HK-2 (cell line): ENCODE data around the gene CELF6.
A peak's percentile ranks its signal among the peaks of the same experiment; 100 is the strongest.
"Not testable (repeated sequence)": the region's sequence is repeated elsewhere in the genome, so short reads cannot be mapped to it uniquely, and the experiment has no call there.

Experiments
- DNase-seq: peaks from one replicate; pipeline ENCODE4 v3.0.0-alpha.2; 2018; ENCODE audit not compliant: unreplicated experiment

The CELF6 gene

GRCh38 chr15:72315706-72316370 lies 4.1 kb downstream of the CELF6 start:
- no peak for DNase-seq

DNA sequence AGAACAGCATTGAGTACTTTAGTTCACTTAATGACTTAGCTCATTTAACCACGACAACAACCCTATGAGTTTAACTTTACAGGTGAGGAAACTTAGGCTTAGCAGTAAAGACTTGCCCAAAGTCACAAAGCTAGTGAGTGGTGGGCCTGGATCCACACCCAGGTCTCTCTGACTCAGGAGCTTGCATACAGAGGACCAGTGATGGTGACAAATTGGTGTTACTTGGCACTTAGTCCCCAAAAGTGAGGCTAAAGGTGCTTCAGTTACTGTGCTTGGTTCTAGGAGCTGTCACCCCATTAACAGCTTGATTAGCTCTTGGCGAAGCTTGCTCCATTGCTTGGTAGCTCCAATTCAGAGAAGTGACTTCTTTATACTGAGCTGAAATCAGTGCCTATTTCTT lies 6.1 kb downstream of the CELF6 start:
- DNase-seq, result no peak

GRCh38 chr15:72313448-72313840 lies 6.5 kb downstream of the CELF6 start:
- no peak for DNase-seq

DNA sequence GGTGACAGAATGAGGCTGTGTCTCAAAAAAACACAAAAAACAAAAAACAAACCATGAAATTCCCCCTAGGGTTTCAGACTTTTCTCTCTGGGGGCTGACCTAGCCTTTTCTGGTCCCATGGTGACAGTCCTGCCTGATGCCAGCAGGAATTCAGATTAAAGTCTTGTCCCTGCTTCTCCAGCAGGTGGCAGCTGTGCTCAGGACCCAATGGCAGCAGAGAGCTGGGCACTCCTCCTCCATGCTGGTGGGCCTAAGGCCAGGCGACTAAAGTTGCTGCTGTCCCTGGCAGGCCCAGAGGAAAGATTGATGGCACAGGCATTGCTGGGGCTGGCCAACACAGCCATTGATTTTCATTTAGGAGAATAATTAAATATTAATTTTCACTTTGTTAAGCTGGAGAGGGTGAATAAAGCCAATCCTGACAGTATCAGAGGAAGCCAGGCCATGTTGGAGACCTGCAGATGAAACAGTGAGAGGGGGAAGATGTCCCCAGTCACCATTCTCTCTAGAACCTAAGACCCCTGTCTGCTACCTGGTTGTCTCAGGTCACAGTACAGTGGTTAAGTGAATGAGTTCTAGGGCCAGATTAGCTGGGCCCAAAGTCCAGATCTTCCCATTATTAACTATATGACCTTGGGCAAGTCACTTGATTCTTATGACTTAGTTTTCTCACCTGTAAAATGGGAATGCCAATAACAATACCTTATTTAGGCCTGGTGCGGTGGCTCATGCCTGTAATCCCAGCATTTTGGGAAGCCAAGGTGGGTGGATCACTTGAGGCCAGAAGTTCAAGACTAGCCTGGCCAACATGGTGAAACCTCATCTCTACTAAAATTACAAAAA lies 7.1 kb downstream of the CELF6 start:
- peak; percentile 49 for DNase-seq

DNA sequence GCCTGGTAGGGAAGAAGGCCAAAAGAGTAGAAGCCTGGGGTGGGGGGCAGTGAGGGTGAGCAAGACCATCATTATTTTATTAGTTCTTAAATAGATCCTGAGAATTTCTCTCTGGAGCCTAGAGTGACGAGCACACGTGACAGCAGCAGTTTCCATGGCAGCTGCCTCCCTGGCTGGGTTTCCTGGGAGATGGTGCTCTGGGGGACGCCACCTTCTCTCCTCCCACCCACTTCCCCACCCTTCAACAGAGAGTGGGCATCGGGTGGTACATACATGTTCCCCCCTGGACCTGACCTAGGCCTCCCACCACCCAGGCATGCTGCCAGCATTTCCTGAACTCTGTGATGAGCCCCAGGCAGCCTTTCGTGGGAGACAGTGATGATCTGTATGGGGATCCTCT lies 12.9 kb downstream of the CELF6 start:
- no peak for DNase-seq

DNA sequence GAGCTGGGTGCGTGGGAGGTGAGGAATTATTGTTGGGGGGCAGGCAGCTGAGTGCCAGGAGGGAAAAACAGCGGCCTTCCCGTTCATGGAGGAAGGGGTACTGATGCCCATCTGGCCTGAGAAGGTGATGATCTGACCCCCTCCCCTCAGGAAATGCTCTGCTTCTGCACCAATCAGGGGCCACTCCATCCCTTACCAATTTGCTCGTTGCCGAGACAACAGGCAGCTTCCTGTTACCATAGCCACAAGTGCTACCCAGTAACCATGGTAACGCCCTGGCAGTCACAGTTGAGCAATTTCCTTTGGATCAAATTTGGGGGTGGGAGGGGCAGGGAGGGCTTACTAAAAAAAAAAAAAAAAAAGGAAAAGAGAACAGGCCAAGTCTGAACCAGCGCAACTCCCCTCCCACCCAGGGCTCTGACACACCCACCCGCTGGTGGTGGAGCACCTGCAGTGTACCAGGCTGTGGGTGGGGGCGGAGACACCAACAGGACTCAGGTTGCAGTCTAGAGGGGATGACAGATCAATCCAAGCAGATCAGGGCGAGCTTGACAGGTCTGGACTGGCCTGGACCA lies 13.7 kb downstream of the CELF6 start:
- DNase-seq, result no peak

DNA sequence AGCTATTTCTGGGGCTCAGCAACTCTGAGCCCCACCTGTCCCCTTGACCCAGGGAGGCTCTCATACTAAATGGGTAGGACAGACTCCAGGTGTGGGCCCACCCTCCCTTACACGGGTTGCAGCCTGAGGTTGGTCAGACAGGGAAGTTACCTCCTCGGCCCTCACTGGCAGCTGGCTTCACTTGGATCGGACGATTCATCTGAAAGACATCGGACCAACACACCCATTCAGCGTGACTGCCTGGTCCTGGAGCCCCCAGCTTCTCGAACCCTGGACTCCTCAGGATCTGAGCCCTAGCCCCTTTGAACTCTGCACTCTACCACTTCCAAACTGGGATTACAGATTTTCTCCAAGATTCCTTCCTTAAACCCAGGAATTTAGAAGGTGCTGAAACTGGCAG lies 15.4 kb downstream of the CELF6 start:
- DNase-seq, result no peak

GRCh38 chr15:72302955-72303354 lies 17.0 kb downstream of the CELF6 start:
- no peak for DNase-seq

- no peak for DNase-seq
Observed at GRCh38 chr15:72289597-72290325, 30.2 kb downstream of the CELF6 start.

DNA sequence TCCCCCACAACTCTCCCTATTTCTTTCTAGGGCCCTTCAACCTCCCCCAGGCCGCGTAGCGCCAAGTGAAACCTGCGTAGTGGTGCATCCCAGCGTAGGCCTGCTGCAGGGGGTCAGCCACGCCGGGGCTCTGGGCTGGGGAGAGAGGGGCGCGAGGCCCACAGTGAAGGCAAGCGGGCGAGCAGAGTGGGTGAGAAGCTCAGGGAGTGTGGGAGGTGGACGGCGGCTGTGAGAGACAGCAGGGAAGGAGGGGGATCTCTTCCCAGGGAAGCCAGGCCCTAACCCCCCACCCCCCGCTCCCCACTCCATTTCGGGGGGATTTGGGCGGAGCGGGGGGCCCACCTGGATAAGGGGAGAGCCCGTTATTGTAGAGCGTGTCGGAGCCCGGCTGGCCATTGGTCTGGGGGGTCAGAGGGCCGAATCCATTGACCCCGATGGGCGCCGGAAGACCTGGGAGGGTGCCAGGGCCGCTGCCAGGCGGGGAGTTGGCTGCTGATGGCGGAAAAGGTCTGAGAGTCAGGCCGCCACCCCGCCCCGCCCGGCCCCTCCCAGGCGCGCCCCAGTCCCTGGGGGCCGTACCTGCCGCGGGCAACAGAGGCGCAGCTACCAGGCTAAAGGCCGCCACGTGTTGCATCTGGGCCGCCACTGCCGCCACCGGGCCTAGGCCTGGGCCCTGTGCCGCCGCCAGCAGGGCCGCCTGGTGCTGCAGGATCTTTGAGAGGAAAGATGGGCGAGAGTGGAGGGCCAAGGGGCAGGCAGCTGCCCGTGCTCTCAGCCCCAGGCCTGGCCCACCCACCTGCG lies 31.0 kb downstream of the CELF6 start:
- no peak for DNase-seq

DNA sequence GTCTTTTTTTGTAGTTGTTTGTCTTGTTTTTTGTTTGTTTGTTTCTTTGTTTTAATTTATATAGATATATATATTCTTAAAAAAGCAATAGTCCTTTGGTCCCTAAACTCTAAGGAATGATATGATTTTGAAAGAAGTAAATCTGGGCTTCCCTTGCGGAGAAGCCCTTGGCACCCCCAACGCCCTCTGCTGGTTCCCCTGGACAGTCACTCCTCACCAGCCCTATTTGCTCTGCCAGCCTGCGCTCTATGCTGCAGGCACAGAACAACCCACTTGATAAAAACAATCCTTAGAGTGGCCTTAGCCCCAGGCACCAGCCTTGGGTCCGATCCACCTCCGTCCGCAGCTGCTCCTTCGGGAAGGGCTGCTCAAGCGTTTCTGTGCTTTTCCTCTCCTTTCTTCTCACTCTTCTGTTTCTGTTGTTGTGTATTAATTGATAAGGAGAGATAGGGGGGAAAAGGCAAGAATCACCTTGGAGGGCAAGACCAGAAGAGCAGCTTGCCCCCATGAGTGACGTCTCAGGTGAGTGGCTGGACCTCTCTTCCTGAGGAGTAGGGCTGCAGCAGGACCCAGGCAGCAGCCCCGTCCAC lies 33.9 kb downstream of the CELF6 start:
- no peak for DNase-seq

DNA sequence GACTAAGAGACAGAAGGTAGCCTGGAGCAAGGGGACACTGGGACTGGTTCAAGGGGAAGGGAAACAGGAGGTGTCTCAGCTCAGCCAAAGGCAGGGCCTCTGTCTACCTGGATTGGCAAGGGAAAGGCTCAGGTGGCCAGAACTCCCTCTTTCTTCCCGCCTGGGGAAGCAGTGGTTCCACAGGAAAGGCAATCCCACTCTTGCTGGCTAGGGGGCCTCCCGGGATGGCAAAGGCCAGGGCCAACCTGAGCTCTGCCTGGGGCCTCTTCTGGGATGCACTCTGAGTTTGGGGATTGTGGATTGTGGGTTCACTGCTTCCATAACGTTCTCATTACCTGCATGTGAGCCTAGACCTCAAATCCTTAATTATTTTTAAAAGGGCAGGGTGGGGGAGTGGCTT lies 34.6 kb downstream of the CELF6 start:
- no peak for DNase-seq

- no peak for DNase-seq
Observed at GRCh38 chr15:72284781-72285180, 35.2 kb downstream of the CELF6 start.

GRCh38 chr15:72281713-72282112 lies 38.2 kb downstream of the CELF6 start:
- no peak for DNase-seq

DNA sequence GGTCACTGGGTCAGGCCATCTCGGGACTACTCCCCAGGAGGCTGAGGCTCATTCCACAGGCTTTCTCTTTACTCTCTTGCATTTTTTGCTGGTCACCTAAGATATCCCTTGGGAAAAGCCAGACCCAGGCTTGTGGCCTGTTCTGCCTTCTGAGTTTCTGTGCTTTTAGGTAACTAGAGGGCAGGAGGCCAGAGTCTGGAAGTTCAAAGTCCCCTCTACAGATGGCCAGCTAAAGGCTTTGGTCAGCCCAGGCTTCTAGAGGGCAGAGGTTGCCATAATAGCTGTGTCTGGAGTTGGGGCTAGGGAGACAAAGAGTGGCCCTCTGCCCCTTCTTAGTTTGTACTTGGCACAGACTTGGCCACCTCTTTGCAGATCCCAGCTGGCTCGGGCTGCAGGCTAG lies 39.2 kb downstream of the CELF6 start:
- DNase-seq, result no peak

- DNase-seq, result no peak
Observed at GRCh38 chr15:72278737-72279136, 41.2 kb downstream of the CELF6 start.

DNA sequence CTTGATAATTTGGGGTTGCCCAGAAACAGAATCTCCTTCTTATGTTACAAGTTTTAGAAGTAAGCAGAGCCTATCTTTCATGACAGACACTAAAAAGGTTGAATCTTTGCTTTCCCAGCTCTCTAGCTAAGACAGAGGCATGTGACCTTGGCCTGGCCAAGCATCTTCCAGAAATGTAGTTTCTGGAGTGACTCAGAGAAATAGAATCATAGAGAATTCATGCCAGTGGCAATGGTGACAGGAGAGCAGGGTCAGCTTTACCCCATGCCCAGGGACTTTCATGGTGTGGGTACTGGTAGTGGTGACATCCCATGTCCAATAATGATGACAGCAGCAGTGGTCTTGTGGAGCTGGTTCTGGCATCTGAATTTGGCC lies 43.6 kb downstream of the CELF6 start:
- DNase-seq, result no peak

GRCh38 chr15:72275635-72276325 lies 44.2 kb downstream of the CELF6 start:
- not testable (repeated sequence) for DNase-seq

- no peak for DNase-seq
Observed at GRCh38 chr15:72272997-72273352, 47.0 kb downstream of the CELF6 start.

DNA sequence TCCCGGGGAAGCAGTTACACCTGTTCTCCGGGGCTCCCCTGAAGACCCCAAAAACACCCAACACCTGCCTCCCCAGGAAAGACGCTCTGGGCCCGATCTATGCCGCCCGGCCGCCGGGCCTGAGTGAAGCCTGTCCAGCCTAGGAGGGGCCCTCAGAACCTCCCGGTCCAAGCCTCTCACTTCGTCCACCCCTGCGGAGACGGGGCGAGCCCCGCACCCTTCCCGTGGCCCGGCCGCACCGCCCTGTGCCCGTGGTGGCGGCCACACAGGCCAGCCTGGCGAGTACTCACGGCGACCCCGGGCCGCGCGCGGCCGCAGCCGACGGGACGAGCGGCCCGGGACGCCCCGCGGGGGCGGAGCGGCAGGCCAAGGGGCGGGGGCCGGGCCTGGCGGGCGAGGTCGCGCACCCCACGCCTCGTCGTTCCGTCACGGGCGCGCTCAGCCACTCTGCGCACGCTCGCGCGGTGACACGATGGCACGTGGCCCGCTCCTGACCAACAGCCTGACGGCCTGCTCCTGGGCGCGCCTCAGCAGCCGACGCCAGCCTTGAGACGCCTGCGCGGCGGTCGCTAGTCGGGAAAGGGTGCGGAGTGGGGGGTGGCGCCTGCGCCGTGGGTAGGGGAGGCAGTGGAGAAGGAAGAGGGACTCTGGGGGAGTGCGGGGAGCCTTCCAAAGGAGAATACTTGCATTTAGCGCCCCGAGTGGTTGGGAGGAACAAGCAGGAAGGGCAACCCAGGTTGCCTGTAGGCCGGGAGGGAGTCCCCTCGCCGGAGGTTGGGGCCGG lies 47.6 kb downstream of the CELF6 start, which contains the start of gene PARP6:
PARP6 (minus strand) TSS at position 342 of the 784 bp plus-strand sequence. CDS start 5,077 bp downstream, outside the sequence.
- DNase-seq, result peak; percentile 96
